ENCODE measurements around the gene TRIM46. TPM values are rescaled to one million over a fixed set of nuclear protein-coding genes. Genes with fewer than 3 reads are reported as not detected.
A peak's percentile ranks its signal among the peaks of the same experiment; 100 is the strongest.

The TRIM46 gene
- total and polyA plus RNA-seq, 2 of the 13 experiments (the other 11 are each of a cell fraction or from before 2014, with no cell fraction given), result 0.04 to 0.09 TPM

DNA sequence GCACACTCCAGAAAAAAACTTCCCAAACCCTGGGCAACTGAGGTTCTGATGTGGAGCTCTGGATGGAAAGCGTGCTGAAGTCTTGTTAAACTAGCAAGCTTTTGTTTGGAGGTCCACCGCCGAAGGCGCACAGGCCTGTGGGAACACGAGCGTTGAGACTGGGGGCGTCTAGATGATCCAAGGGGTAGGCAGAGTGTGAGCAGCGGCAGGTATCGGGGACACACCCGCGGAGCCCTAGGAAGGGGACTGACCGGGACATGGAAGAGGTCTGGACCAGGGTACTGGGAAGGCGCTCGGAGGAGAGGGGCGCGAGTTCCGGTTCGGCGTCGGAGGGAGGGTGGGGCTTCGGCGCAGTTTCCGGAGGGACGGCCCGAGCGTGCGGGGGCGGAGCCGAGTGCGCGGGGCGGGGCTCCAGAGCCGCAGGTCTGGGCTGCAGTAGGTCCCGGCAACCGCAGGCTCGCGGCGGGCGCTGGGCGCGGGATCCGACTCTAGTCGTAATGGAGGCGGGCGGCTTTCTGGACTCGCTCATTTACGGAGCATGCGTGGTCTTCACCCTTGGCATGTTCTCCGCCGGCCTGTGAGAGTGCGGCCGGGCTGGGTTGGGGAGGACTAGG, 38.1 kb upstream of the TRIM46 start, which contains the start of gene SLC50A1 (continued):
- TF ChIP-seq ZNF879 (CRISPR knock-in tag; IDR thresholded peaks at IDR 0.05) (no peak), SAFB2 (CRISPR knock-in tag; IDR thresholded peaks at IDR 0.05; ENCODE audit: borderline replicate concordance, low read depth) (peak; percentile 96), SP1 (IDR thresholded peaks at IDR 0.05) (no peak), SP1 (CRISPR knock-in tag; IDR thresholded peaks at IDR 0.05) (peak; percentile 72; the same call in 1 of the 2 replicates), EZH2 (conservative IDR thresholded peaks at IDR 0.05; ENCODE audit: low read depth, low read length) (no peak), GTF3A (CRISPR knock-in tag; conservative IDR thresholded peaks at IDR 0.05) (peak; percentile 88; the same call in 1 of the 2 replicates), SP5 (CRISPR knock-in tag; IDR thresholded peaks at IDR 0.05; ENCODE audit: borderline replicate concordance, low read depth) (peak; percentile 79), NR2F6 (IDR thresholded peaks at IDR 0.05) (no peak), NR2F6 (CRISPR knock-in tag; IDR thresholded peaks at IDR 0.05) (peak; percentile 39), ZNF629 (CRISPR knock-in tag; conservative IDR thresholded peaks at IDR 0.05) (0 out of 2 replicates have a peak, but pooled peaks have one; percentile 4), IRF2 (CRISPR knock-in tag; IDR thresholded peaks at IDR 0.05) (no peak; the same call in 1 of the 2 replicates), HIVEP1 (CRISPR knock-in tag; IDR thresholded peaks at IDR 0.05) (peak; percentile 19; the same call in 1 of the 2 replicates), KDM5B (CRISPR knock-in tag; IDR thresholded peaks at IDR 0.05; ENCODE audit: borderline replicate concordance) (no peak)
- TF ChIP-seq, protein P1, sequence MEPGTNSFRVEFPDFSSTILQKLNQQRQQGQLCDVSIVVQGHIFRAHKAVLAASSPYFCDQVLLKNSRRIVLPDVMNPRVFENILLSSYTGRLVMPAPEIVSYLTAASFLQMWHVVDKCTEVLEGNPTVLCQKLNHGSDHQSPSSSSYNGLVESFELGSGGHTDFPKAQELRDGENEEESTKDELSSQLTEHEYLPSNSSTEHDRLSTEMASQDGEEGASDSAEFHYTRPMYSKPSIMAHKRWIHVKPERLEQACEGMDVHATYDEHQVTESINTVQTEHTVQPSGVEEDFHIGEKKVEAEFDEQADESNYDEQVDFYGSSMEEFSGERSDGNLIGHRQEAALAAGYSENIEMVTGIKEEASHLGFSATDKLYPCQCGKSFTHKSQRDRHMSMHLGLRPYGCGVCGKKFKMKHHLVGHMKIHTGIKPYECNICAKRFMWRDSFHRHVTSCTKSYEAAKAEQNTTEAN (CRISPR knock-in tag; conservative IDR thresholded peaks at IDR 0.05), result 0 out of 2 replicates have a peak, but pooled peaks have one; percentile 23
- TF ChIP-seq, protein P2, sequence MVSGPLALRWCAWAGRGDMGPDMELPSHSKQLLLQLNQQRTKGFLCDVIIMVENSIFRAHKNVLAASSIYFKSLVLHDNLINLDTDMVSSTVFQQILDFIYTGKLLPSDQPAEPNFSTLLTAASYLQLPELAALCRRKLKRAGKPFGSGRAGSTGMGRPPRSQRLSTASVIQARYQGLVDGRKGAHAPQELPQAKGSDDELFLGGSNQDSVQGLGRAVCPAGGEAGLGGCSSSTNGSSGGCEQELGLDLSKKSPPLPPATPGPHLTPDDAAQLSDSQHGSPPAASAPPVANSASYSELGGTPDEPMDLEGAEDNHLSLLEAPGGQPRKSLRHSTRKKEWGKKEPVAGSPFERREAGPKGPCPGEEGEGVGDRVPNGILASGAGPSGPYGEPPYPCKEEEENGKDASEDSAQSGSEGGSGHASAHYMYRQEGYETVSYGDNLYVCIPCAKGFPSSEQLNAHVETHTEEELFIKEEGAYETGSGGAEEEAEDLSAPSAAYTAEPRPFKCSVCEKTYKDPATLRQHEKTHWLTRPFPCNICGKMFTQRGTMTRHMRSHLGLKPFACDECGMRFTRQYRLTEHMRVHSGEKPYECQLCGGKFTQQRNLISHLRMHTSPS (CRISPR knock-in tag; IDR thresholded peaks at IDR 0.05; ENCODE audit: low read depth), result no peak
- TF ChIP-seq, protein P3, sequence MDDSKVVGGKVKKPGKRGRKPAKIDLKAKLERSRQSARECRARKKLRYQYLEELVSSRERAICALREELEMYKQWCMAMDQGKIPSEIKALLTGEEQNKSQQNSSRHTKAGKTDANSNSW (CRISPR knock-in tag; IDR thresholded peaks at IDR 0.05; ENCODE audit: borderline replicate concordance), result peak; percentile 83; the same call in 1 of the 2 replicates
- TF ChIP-seq, protein P4, sequence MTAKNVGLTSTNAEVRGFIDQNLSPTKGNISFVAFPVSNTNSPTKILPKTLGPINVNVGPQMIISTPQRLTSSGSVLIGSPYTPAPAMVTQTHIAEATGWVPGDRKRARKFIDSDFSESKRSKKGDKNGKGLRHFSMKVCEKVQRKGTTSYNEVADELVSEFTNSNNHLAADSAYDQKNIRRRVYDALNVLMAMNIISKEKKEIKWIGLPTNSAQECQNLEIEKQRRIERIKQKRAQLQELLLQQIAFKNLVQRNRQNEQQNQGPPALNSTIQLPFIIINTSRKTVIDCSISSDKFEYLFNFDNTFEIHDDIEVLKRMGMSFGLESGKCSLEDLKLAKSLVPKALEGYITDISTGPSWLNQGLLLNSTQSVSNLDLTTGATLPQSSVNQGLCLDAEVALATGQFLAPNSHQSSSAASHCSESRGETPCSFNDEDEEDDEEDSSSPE (CRISPR knock-in tag; IDR thresholded peaks at IDR 0.05), result peak; percentile 56
